22Rv1 (cell line): Measurements from ENCODE around the gene RNASET2.

Experiments used
- ZFX ChIP-seq: fragments of 450-650 bp; IDR thresholded peaks from 2 replicates; pipeline ENCODE4 v1.6.1; 2017; ENCODE audit warnings: antibody characterized with exemption, borderline replicate concordance
- TF ChIP-seq, protein P1 (sequence below): fragments of 450-650 bp; IDR thresholded peaks from 2 replicates; pipeline ENCODE4 v1.5.1; 2017; ENCODE audit warnings: mild to moderate bottlenecking

DNA sequence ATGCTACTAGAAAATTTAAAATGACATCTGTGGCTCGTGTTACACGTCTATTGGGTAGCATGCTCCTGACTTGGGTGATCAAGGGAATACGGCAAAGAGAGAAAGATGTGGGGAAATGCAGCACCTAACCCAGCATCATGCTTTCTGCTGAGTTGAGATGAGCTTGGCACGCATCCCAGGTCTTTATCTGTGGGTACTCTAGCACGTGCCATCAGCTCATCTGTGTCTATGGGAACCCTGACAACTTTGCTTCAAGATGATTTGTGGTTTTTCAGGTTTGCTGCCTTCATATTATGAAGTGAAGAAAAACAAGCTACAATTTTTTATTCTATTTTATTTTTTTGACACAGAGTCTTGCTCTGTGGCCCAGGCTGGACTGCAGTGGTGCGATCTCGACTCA, 21.0 kb downstream of the RNASET2 start:
- TF ChIP-seq, protein P1, sequence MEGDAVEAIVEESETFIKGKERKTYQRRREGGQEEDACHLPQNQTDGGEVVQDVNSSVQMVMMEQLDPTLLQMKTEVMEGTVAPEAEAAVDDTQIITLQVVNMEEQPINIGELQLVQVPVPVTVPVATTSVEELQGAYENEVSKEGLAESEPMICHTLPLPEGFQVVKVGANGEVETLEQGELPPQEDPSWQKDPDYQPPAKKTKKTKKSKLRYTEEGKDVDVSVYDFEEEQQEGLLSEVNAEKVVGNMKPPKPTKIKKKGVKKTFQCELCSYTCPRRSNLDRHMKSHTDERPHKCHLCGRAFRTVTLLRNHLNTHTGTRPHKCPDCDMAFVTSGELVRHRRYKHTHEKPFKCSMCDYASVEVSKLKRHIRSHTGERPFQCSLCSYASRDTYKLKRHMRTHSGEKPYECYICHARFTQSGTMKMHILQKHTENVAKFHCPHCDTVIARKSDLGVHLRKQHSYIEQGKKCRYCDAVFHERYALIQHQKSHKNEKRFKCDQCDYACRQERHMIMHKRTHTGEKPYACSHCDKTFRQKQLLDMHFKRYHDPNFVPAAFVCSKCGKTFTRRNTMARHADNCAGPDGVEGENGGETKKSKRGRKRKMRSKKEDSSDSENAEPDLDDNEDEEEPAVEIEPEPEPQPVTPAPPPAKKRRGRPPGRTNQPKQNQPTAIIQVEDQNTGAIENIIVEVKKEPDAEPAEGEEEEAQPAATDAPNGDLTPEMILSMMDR: no peak
- no peak for TF ChIP-seq ZFX
